NT2/D1 (cell line): ENCODE measurements around the gene GDPD4.

Source experiments
- DNase-seq: peaks from one replicate; pipeline ENCODE4 v3.0.0-alpha.2; 2011; ENCODE audit warnings: low read depth, low spot score
- H3K27me3 ChIP-seq: 2 replicates; pipeline ENCODE4 v1.6.0; 2011; ENCODE audit warnings: mild to moderate bottlenecking; ENCODE audit not compliant: insufficient read length, insufficient read depth
- H3K36me3 ChIP-seq: 2 replicates; pipeline ENCODE4 v1.6.1; 2011; ENCODE audit warnings: mild to moderate bottlenecking, low read length, mixed read lengths; ENCODE audit not compliant: insufficient read depth, insufficient read length
- H3K4me1 ChIP-seq: 2 replicates; pipeline ENCODE4 v1.5.1; 2011; ENCODE audit not compliant: insufficient read depth, insufficient read length
- H3K4me3 ChIP-seq: 2 replicates; pipeline ENCODE4 v1.5.1; 2011; ENCODE audit warnings: low read depth; ENCODE audit not compliant: insufficient read length
- H3K9ac ChIP-seq: 2 replicates; pipeline ENCODE4 v1.6.0; 2011; ENCODE audit warnings: low read depth; ENCODE audit not compliant: insufficient read length
- H3K9me3 ChIP-seq: 2 replicates; pipeline ENCODE4 v1.5.1; 2011; ENCODE audit warnings: mild to moderate bottlenecking, low read length; ENCODE audit not compliant: insufficient read depth
- SUZ12 ChIP-seq: IDR thresholded peaks from 2 replicates; pipeline ENCODE4 v1.6.1; 2011; ENCODE audit not compliant: insufficient read length, insufficient read depth; ENCODE audit errors: extremely low read depth
- YY1 ChIP-seq: IDR thresholded peaks from 2 replicates; pipeline ENCODE4 v1.6.1; 2011; ENCODE audit not compliant: insufficient read length, insufficient read depth
- ZNF274 ChIP-seq: IDR thresholded peaks from 2 replicates; pipeline ENCODE4 v1.6.1; 2011; ENCODE audit warnings: mild to moderate bottlenecking, low read depth, low read length

Gene GDPD4

DNA sequence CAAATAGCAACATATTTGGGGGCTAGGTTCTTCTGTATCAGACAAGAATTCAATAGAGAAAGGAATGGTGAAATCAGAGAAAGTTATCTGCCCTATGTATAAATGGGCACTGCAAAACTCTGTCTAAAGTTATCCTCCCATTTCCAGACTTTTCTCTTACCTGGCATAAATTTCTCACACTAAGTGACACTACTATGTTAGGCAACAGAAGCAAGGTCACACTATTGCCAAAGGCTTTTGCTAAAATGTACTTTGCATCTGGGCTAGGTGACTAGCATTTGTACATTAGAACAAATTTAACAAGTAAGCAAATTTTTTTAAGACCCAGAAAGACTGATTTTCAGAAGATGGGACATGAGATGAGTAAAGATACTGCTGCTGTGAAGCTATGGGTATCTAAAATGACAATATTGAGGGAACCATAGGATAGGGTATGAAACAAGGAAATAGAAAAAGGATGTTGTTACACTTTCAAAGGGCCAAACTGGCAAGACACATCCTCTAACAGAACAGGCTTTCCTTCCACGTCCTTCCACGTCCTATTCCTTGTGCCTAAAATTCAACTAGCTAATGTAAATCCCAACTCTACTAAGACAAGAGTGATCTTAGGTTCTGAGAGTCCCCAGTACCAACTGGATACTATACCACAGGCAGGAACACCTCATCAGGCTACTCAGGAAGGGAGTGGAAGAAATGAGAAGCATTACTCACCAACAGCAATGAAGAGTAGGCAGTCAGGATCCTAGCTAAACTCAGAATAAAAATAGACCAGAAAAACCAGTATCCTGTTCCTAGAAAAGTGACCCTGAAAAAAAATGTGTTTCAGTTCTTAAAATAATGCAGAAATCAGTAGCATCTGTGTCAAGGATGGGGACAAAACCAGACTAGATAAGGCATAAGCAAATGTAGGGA, 22.6 kb downstream of the GDPD4 start:
- Histone ChIP-seq H3K9me3 (no peaks in the 10 kb centered on the region), H3K27me3 (no peaks in the 10 kb centered on the region), H3K9ac (no peak overlapping the region), H3K4me3 (no peak overlapping the region), H3K4me1 (no peaks in the 10 kb centered on the region), H3K36me3 (no peaks in the 10 kb centered on the region)
- no peak for DNase-seq
- TF ChIP-seq ZNF274 (no peak), SUZ12 (no peak)

DNA sequence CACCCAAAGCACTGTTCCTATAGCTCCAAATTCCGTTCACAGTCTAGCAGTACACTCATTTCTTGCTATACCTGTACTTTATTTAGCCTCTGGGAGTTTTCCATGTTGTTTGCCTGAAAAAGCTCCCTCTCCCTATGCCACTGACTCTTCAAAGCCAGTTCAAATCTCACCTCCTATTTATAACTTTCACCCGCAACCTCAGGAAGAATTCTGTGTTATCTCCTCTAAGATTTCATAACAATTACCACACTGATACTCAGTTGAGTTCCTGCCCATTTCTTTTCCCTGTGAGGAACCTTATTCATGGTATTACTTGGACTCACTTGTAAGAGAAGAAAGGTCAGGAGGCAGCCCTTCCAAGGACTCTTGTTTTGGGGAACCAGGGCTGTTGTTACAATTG, 25.2 kb downstream of the GDPD4 start:
- no peaks in the 10 kb centered on the region for H3K27me3 ChIP-seq
- no peak overlapping the region for H3K9ac ChIP-seq
- no peak for DNase-seq
- no peak overlapping the region for H3K4me3 ChIP-seq
- no peaks in the 10 kb centered on the region for H3K9me3 ChIP-seq
- no peaks in the 10 kb centered on the region for H3K36me3 ChIP-seq
- no peaks in the 10 kb centered on the region for H3K4me1 ChIP-seq
- no peak for TF ChIP-seq SUZ12
- TF ChIP-seq YY1, result no peak
- TF ChIP-seq ZNF274, result no peak

DNA sequence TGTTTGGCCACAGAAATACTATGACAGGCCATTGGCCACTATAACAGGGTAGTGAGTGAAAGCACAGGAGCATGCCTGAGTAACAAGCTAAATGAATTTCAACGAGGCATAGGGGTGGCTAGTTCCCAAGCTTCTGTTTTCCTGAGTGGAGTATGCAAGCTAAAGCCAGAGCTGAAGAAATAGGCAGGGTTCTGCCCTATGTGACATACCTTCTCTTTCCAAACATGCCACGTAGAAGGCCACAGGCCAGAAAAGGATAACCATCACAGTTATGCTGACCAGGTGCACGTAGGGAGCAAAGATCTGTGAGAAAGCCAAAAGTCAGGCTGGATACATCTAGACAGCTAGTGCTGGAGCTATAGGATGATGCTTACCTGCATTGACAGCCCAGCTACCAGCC, 30.6 kb downstream of the GDPD4 start:
- no peaks in the 10 kb centered on the region for H3K4me1 ChIP-seq
- H3K9ac ChIP-seq, result no peak overlapping the region
- no peak for TF ChIP-seq SUZ12
- TF ChIP-seq ZNF274, result no peak
- no peak for TF ChIP-seq YY1
- no peaks in the 10 kb centered on the region for H3K9me3 ChIP-seq
- no peak for DNase-seq
- no peak overlapping the region for H3K4me3 ChIP-seq
- H3K36me3 ChIP-seq, result no peaks in the 10 kb centered on the region
- H3K27me3 ChIP-seq, result no peaks in the 10 kb centered on the region

DNA sequence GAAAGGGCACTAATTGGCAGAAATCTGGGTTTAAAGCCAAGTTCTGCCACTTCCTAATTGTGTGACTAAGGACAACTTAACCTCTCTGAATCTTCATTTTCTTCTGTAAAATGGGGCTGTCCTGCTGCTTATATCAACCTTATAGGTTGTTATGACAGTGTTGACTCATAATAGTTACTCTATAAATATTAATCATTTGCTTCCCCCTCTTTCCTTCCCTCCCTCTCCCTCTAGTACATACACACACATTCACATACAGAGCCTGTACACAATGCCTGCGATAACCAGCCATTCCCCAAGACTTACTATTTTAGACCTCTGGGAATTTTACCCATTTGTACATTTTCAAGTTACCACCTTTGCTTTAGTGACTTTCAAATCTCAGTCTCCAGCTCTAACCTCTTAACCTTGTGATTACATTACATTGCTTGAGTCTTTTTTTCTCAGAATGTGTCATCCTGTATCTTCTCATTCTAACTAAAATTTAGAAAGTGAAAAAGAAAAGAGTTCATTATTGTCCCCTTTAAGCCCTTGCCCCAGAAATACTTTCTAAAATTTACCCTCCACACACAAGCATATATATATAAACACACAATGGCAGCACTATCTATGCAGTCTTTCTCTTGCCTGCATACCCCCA, 31.9 kb downstream of the GDPD4 start:
- H3K4me1 ChIP-seq, result no peaks in the 10 kb centered on the region
- H3K4me3 ChIP-seq, result no peak overlapping the region
- no peak for DNase-seq
- H3K9ac ChIP-seq, result no peak overlapping the region
- no peaks in the 10 kb centered on the region for H3K36me3 ChIP-seq
- H3K27me3 ChIP-seq, result no peaks in the 10 kb centered on the region
- H3K9me3 ChIP-seq, result no peaks in the 10 kb centered on the region
- TF ChIP-seq YY1, result no peak

DNA sequence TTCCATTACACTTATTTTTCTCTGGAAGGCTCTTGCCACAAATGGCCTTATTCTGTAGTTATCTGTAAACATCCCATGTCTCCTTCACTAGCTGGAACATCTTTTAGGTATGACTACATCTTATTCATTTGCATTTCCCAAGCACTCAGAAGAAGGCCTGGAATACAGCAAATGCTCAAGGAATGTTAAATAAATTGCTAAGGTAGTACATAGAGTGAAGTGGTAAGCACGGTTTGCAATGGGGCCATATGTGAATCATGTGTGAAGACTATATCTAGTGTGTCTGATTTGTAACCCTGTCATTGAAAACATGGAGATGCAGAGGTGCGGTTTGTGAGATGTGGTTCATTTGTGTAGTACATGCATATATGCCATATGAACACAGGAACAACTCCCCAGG, 33.5 kb downstream of the GDPD4 start:
- Histone ChIP-seq H3K4me1 (no peaks in the 10 kb centered on the region), H3K27me3 (no peaks in the 10 kb centered on the region), H3K36me3 (no peaks in the 10 kb centered on the region), H3K4me3 (no peak overlapping the region), H3K9me3 (0 out of 2 replicates have a peak, but pooled peaks cover 6% of the 10 kb centered on the region), H3K9ac (no peak overlapping the region)
- DNase-seq, result no peak
- TF ChIP-seq YY1 (no peak), ZNF274 (no peak), SUZ12 (no peak)

DNA sequence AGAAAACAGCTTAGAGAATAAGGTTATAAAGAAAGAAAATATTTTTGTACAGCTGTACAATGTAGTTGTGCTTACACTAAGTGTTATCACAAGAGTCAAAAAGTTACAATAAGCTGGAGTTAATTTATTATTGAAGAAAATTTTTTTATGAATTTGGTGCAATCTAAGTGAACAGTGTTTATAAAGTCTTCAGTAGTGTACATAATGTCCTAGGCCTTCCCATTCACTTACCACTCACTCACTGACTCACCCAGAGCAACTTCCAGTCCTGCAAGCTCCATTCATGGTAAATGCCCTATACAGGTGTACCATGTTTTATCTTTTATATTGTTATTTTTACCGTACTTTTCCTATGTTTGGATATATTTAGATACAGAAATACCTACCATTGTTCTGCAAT, 34.7 kb downstream of the GDPD4 start:
- TF ChIP-seq YY1 (no peak), ZNF274 (no peak), SUZ12 (no peak)
- no peak for DNase-seq

DNA sequence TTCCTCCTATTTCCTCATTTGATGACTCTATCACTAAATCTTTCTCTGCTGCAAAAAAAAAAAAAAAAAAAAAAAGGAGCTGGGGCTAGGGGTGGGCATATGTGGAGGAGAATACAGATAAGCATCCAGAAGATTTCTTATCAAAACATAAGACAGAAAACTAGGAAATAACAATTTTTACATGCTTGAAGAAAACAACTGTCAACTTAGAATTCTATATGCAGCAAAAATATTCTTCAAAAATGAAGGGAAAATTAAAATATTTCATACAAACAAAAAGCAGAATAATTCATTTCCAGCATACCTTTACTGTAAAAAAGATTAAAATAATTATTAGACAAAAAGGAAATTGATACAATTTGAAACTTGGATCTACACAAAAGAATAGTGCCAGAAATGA, 38.7 kb downstream of the GDPD4 start:
- H3K36me3 ChIP-seq, result no peaks in the 10 kb centered on the region
- no peaks in the 10 kb centered on the region for H3K4me1 ChIP-seq
- TF ChIP-seq YY1 (no peak), ZNF274 (no peak), SUZ12 (no peak)
- H3K4me3 ChIP-seq, result no peak overlapping the region
- H3K9ac ChIP-seq, result no peak overlapping the region
- H3K9me3 ChIP-seq, result peaks cover 6% of the 10 kb centered on the region; the same call in 1 of the 2 replicates
- H3K27me3 ChIP-seq, result no peaks in the 10 kb centered on the region
- DNase-seq, result no peak

More for the DNA sequence above, 34.7 kb downstream of the GDPD4 start:
- no peaks in the 10 kb centered on the region for H3K36me3 ChIP-seq
- no peak overlapping the region for H3K4me3 ChIP-seq
- H3K9ac ChIP-seq, result no peak overlapping the region
- H3K4me1 ChIP-seq, result no peaks in the 10 kb centered on the region
- H3K9me3 ChIP-seq, result peaks cover 6% of the 10 kb centered on the region; the same call in 1 of the 2 replicates
- H3K27me3 ChIP-seq, result no peaks in the 10 kb centered on the region
